ENCODE data around the gene IGF1R. TPM values are rescaled to one million over a fixed set of nuclear protein-coding genes. Genes with fewer than 3 reads are reported as not detected.
"Not testable (repeated sequence)": the region's sequence is repeated elsewhere in the genome, so short reads cannot be mapped to it uniquely, and the experiment has no call there.

Gene IGF1R
- 33.3 TPM for total RNA-seq
- long read RNA-seq, partial matches to known transcripts: 1 of 13 reads
- long read RNA-seq, other reads (novel, unspliced or antisense): 12 of 13 reads

DNA sequence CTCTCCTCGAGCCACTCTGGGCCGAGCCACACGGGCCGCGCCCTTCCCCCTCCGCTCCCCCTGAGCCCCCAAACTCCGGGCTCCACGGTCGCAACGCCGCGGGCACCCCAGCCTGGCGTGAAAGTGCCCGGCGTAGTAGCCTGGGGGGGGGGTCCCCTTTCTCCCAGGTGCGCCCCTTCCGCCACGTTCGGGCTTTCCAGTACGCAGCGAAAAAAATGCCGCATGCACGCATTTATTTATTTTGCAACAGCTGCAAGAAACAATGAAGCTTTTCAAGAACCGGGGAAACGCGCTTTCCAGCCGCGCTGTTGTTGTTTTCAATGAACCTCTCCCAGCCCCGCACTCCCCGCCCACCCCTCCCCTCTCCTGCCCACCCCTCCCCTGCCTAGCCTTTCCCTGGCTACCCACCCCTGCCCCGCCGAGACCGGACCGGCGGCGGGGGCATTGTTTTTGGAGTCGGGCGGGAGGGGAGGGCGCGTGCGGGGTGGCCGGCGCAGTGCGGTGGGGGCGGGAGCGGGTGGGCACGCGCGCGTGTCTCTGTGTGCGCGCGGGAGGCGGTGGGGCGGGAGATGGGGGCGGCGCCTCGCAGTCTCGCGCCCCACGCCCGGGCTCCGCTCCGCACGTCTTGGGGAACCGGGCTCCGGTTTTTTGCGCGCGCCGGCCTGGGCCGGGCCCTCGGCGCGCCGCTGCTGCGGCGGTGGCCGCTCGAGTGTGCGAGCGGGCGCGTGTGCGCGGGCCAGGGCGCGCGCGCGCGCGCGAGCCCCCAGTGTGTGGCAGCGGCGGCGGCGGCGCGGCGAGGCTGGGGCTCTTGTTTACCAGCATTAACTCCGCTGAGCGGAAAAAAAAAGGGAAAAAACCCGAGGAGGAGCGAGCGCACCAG lies at the start of gene IGF1R:
Gene IGF1R (plus strand): TSS at position 766 of the 880 bp plus-strand sequence. CDS start 1,043 bp downstream, outside the sequence.
- ATAC-seq (peak; percentile 80), DNase-seq (peak; percentile 94)
- intact Hi-C loops (cut with micrococcal nuclease): no loop called here

DNA sequence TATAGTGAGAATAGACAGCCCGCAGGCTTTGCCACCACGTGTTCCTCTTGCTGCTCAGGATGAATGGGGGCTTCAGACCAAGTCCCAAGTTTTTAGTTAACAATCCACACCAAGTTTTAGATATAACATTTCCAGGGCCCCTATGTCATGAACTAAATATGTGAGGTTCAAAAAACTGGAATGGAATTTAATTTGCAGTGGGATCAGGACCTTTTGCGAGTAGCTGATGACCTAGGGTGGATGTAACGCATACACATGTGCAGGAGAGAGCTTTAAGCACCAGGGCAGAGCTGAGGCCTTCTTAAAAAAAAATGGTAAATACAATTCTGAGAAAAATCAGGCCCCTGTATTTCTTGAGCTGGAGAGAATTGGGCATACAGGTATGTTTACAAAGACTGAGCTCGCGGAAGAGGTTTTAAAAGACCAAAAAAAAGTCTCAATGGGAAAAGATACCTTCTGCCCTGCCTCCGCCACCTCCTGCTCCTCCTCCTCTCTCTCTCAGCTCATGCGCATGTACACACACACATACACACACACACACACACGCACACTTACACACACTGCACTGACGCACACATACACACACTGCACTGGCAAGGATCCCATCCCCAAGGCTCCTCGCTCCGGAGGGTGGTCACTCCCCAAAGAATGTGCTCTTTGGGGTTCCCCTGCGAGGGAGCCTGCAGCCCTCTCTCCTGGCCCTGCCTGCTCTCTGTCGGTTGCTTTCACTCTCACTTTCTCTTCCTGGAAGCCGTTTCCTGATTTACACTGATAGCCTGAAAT lies 48.2 kb upstream of the IGF1R start:
- intact Hi-C loops (cut with micrococcal nuclease): no loop called here
- ATAC-seq: peak; percentile 69
- DNase-seq: peak; percentile 29

DNA sequence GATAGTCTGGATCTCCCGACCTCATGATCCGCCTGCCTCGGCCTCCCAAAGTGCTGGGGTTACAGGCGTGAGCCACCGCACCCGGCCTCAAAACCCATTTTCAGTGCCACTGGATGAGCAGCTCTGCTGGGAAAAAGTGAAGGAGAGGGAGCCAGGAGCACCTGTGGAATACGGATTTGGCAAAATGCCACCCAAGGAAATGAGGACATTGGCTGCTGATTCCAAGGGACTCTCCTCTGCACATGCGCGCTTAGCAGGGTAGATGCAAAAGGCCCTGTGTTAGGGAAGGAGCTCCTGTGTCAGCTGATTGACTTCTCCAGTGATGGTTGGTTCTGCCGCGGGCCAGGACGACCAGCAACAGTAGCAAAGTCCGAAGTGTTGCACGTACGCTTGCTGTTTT lies 43.4 kb upstream of the IGF1R start:
- no peak for DNase-seq
- ATAC-seq: no peak
- intact Hi-C loops (cut with micrococcal nuclease): no loop called here

DNA sequence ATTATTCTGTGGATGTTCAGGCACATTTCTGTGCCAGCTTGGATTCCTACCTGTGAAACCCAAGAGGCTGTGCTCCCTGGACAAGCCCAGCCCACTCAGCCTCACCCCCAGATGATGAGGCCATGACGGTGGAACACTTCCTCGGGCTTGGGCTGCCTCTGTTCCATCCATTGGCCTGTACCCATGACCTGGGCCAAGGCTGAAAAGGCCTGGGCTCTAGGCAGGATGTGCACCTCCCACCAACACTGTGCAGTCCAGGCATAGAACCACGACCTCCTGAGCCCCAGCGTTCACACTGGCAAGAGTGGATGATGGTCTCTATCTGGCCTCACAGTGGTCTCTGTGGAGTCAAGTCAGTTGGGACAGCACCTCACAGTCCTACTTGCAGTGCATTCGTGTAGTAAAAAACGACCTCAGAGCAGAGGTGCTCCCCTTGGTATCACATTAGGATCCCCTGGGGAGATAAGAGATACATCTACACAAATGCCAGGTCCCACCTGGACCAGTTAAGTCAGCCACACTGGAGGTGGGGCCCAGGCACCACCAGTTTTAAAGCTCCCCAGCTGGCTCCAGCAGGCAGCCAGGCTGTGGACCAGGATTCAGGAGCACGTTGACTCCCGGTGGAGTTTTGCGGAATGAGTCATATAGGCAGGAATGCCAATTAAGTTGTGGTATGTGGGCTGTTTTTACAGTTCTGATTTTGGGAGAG lies 39.0 kb upstream of the IGF1R start:
- DNase-seq (no peak), ATAC-seq (no peak)

DNA sequence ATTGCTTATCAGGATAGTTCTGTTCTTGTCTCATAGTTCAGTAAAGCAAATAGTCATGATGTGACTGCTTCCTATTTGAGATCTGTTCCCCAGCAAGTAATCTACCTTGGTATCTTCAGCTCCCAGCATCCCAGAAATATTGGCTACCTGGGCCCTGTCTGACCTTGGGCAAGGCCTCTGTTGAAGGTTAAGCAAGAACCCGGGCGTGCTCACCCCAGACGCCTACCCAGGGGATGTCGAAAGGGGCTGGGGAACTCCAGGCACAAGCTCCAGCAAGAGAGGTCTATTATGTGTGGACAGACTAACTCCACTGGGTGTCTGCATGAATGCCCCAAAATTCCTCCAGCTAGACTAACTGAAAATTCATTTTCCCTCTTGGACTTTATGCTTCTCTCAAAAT lies 37.3 kb upstream of the IGF1R start:
- intact Hi-C loops (cut with micrococcal nuclease): no loop called here
- ATAC-seq (no peak), DNase-seq (no peak)

More for the DNA sequence above, 39.0 kb upstream of the IGF1R start:
- intact Hi-C loops (cut with micrococcal nuclease): no loop called here

DNA sequence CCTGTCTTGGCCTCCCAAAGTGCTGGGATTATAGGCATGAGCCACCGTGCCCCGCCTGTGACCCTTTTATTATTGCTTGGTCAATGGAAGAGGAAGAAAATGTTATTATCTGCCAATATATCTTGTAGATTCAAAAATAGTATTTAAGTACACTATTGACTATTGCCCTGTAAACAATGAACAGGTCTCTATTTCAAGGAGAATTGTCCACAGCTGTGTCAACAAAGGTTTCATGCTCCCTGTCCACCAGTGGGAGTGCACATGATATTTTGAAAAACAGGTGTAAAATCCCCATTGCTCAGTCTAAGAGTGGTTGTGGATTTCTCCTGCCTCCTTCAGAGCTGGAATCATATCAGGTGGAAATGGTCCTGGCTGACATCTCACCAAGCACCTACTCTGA lies 36.5 kb upstream of the IGF1R start:
- no peak for ATAC-seq
- intact Hi-C loops (cut with micrococcal nuclease): no loop called here
- DNase-seq: no peak

DNA sequence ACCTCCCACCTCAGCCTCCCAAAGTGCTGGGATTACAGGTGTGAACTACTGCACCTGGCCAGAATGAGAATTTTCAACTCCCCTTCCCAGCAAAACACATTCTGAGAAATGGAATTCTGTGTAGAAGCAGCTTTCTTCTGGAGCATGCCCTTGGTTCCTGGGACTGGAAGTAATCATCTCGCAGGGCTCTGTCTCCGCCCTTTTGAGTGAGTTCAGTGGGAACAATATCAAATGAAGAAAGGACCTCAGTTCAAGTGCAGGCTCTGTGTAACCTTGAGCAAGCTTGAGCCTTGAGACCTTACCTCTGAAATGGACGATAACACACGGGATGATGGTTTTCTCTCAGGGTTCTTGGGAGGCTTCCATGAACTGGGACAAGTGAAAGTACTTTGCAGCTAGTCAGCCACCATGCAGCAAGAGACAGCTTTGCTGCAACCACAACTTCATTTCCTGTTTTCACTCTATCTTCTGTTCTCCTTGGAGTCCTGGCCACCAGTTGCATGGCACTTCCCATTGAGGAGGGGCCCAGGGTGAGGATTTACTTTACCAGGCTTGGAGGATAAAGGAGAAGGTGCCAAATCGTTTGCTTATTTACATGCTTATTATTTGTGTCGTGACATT lies 35.7 kb upstream of the IGF1R start:
- intact Hi-C loops (cut with micrococcal nuclease): no loop called here
- DNase-seq (no peak), ATAC-seq (no peak)

DNA sequence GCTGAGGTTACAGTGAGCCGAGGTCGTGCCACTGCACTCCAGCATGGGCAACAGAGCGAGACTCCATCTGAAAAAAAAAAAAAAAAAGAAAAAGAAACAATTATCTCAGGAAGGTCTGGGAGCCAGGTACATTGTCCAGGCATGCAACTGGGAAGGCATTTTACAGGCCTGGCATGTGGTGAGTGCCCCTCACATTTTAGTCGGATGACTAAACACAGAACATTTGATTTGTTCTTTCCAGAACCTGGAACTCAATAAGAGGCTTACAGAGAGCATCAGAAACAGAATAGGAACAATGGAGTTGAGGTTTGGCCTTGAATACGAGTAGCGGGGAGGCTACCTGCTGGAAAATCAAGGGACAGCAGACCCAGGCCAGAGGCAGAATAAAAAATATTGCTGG lies 33.7 kb upstream of the IGF1R start:
- no peak for ATAC-seq
- intact Hi-C loops (cut with micrococcal nuclease): no loop called here

DNA sequence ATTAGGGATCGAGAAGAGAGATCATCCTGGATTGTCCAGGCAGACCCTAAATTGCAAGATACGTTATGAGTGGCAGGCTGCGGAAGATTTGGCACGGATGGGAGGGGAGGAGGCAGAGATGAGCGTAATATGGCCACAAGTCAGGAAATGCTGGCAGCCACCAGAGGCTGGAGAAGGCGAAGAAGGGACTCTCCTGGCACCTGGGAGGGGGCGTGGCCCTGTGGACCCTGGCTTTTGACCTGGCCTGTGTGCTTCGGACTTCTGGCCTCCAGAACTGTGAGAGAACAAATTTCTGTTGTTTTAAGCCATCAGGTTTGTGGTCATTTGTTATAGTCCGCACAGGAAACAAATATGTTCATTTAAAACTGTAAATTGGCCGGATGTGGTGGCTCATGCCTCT lies 31.9 kb upstream of the IGF1R start:
- no peak for DNase-seq
- intact Hi-C loops (cut with micrococcal nuclease): no loop called here
- ATAC-seq: no peak

More for the DNA sequence above, 33.7 kb upstream of the IGF1R start:
- DNase-seq: no peak

DNA sequence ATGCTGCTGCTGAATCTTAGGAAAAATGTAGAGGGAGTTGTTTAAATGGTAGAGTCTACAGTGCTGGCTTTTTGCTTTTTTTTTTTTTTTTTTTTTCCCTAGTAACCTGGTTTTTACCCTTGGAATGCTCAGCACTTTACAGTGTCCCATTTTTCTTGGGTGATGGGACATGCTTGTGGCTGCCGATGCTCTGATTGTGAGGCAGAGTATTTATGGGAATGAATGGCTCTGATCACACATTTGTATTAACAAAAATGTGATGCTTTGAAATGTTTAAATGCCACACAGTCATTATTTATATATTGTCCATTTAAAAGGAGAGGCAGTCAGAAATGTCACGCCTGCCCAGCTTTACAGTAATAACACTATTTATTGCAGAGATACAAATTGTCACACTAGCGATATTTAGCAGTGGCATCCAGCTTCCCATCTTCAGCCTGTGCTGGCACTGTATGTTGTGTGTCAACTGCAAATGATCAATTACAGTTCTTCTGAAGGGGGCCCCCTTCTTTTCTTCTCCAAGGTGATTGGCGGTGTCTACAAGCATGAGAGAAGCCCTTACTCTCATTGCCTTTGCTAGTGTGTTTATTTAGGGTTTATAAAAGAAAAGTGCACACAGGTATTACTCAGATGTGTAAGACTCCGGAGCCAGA lies 30.9 kb upstream of the IGF1R start:
- intact Hi-C loops (cut with micrococcal nuclease): no loop called here
- ATAC-seq (no peak), DNase-seq (no peak)

DNA sequence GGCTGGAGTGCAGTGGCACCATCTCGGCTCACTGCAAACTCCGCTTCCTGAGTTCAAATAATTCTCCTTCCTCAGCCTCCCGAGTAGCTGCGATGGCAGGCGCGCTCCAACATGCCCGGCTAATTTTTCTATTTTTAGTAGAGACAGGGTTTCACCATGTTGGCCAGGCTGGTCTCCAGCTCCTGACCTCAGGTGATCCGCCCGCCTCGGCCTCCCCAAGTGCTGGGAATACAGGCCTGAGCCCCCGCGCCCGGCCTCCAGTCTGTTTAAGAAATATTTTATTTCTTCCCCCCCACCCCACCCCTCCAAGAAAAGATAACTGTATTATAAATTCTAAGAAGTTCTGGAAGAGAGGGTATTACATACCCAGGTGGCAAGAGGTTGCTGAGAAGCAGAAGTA lies 29.8 kb upstream of the IGF1R start:
- DNase-seq; ATAC-seq; intact Hi-C loops (cut with micrococcal nuclease): not testable (repeated sequence)

DNA sequence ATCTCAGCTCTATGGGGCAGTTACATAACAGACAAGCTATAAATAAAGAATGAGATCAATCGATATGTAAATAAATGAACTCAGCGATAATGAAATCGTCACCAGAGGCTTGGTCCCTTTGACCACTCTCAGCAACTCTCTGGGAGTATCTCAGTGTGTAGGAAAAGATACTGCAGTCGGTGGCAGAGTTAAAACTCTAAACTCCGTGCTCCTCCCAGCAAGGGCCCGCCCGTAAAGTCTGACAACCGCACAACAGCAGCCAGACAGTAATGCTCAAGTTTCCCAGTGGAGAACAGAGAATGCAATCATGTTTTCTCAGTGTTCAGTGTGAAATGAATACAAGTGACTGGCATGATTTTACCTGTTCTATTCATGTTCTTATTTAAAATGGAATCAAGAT lies 28.3 kb upstream of the IGF1R start:
- DNase-seq: no peak
- no peak for ATAC-seq
- intact Hi-C loops (cut with micrococcal nuclease): no loop called here

DNA sequence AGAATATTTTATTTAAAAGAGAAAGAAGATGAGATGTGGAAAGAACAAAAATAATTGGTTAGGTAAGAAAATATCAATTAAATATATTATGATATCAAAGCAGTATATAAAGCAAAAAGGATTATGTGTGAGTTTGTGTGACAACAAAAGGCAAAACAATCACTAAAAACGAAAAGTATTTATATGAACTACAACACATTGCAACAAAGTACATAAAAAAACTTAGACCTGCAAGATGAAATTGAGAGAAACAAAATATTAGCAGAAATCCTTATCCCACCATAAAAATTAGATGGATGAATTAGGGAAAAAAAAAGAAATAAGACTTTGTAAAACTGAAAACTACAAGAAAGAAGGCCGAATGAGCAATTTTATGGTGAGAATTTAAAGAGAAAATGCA lies 27.3 kb upstream of the IGF1R start:
- DNase-seq (no peak), ATAC-seq (no peak)
- intact Hi-C loops (cut with micrococcal nuclease): no loop called here

DNA sequence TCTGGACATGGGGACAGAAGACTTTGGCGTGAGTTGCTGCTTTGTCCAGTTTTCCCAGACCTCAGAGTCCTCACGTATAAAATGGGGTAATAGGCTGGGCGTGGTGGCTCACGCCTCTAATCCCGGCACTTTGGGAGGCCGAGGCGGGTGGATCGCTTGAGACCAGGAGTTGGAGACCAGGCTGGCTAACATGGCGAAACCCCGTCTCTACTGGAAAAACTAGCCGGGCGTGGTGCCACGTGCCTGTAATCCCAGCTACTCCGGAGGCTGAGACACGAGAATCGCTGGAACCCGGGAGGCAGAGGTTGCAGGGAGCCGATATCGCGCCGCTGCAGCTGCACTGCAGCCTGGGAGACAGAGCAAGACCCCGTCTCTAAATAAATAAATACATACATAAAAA lies 22.7 kb upstream of the IGF1R start:
- intact Hi-C loops (cut with micrococcal nuclease): no loop called here
- ATAC-seq (no peak), DNase-seq (no peak)

DNA sequence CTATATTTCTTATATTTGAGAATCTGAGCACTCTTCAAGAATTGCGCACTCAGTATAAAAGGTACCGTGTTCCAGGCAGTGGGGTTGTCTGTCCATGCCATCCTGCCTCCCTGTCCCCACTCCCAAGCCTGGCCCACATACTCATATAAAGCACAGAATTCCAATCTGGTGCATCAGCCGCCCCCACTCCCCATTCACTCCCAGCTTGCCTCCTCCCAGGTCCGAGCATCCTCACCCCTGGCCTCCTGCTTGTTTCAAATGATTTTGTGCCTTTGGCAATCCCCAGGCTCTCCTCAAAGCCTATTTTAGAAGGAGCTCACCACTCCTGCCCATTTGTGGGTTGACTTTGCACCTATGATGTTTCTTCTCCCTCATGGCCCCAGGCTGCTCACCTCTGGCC lies 22.2 kb upstream of the IGF1R start:
- DNase-seq (no peak), ATAC-seq (no peak)
- intact Hi-C loops (cut with micrococcal nuclease): no loop called here

DNA sequence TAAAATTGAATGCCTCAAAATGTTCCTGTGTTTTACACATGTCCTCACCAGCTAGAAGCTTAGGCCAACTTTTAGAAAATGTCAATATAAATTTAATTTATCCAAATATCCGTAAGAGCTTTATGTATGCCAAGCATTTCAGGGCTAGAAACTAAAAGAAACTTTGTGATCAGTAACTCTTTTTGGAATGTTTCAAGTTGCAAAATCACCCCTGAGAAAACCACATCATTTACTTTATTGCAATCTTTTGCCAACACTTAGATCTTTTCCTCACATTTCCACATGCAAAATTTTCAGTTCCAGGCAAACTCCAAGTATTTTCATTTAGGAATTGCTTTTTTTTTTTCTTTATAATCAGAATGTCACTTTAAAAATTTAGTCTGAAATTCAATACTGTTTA lies 20.1 kb upstream of the IGF1R start:
- no peak for DNase-seq
- no peak for ATAC-seq
- intact Hi-C loops (cut with micrococcal nuclease): no loop called here

DNA sequence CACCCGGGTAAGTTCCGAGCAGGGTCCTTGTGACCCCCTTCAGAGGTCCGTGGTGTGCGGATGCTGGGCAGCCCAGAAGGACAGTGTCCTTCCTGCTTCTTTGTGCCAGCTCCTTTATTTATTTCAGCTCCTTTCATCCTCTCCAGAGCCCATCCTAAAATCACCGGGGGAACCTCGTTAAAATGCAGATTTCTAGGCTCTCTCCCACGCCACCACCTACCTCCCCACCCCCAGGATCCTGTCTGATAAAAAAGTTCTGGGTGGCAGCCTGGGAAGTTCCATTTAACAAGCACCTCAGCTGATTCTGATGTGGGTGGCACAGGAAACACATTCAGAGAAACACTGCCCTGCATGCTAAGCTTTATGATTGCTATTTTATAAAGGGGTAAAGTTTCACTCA lies 12.5 kb upstream of the IGF1R start:
- intact Hi-C loops (cut with micrococcal nuclease): no loop called here
- DNase-seq: no peak
- no peak for ATAC-seq

DNA sequence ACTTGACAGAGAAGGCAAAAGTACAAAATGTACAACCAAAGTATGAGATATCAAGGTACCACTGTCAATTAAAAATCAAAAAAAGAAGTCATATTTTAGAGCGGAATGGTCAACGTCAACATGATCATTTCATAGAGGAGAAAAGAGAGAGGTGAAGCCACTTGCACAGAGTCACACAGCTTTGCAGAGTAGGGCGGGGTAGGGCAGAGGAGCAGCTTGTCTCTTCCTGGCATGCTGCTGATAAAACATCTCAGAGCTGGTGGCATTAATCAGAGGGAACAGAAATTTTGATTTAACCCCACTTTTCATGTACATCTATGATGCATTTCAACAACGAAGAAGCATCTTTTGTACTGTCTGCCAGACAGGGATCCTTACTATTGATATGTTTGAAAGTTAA lies 5.2 kb upstream of the IGF1R start:
- intact Hi-C loops (cut with micrococcal nuclease): no loop called here
- no peak for ATAC-seq
- DNase-seq: no peak

DNA sequence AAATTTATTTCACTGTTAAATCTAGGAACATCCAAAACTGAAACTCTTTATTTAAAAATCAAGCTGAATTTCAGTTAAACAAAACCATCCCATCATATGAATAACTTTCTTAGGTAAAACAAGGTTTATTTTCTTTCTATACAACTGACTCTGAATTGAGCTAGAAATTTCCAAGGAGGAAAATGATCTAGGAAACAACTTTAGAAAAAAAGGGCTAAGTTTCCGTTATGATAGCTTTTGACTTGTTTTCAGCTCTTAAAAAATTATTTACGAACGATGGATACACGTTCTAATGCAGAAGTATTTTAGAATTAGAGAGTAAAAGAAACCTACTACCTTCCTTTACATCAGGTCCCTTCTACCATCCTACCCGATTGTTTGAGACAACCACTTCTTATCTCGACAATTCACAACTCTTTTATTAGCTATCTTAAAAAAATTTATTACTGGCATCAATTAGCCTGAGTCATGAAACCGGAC lies 1.8 kb upstream of the IGF1R start:
- intact Hi-C loops (cut with micrococcal nuclease): no loop called here
- no peak for DNase-seq
- ATAC-seq: no peak

All from left ventricle myocardium superior (tissue), 1 donor.